Activated CD4-positive, CD25-positive, alpha-beta regulatory T cell (primary cell): ENCODE measurements around the gene CTNNA2.

Experiments
- DNase-seq, 4 experiments: peaks; one replicate each; lab custom pipeline; 2025; lab: John Stamatoyannopoulos, UW

CTNNA2 gene

DNA sequence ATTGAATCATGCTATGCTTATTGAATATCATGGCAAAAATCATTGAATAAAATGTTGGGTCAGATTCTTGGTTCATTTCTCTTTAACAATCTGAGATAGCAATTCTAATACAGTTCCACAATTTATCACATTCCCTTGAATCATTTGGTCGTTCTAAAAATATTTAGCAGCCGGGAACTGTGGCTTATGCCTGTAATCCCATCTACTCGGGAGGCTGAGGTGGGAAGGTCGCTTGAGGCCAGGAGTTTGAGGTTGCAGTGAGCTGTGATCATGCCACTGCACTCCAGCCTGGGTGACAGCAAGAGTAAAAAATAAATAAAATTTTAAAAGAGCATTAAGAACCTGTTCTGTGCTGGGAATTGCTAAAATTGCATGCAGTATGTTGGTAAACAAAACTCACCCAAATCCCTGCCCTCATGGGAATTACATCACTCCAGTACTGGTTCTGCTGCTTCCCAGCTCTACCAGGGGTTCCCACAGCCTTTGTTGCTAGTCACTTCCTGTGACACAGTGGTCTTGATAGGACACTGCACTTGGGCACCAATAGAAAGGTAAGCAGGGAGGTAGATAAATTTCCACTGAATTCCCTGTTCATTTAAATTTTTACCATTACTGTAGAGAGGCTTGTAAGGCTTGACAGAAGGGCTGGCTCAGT, 200.4 kb downstream of the CTNNA2 start:
- no peak for DNase-seq

GRCh38 chr2:79714283-79714682, 201.4 kb downstream of the CTNNA2 start:
- no peak for DNase-seq

GRCh38 chr2:79715338-79715737, 202.5 kb downstream of the CTNNA2 start:
- DNase-seq = no peak

- no peak for DNase-seq
Measured at GRCh38 chr2:79716266-79716665, 203.4 kb downstream of the CTNNA2 start.

- DNase-seq = no peak
Measured at GRCh38 chr2:79717364-79718007, 204.6 kb downstream of the CTNNA2 start.

DNA sequence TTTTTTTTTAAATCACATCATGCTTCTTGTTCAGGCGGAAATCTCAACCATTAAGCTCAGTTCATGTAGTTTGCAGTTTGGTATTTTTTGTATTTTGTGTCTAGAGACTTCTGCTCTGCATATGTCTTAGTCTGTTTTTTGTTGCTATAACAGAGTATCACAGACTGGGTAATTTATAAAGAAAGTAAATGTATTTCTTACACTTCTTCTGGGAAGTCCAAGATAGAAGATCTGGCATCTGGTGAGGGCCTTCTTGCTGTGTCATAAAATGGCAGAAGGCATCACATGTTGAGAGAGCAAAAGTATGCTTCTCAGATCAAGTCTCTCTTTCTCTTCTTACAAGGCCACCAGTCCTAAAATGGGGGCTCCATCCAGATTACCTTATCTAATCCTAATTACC, 208.2 kb downstream of the CTNNA2 start:
- no peak for DNase-seq

- no peak for DNase-seq
Measured at GRCh38 chr2:79721966-79722365, 209.1 kb downstream of the CTNNA2 start.

DNA sequence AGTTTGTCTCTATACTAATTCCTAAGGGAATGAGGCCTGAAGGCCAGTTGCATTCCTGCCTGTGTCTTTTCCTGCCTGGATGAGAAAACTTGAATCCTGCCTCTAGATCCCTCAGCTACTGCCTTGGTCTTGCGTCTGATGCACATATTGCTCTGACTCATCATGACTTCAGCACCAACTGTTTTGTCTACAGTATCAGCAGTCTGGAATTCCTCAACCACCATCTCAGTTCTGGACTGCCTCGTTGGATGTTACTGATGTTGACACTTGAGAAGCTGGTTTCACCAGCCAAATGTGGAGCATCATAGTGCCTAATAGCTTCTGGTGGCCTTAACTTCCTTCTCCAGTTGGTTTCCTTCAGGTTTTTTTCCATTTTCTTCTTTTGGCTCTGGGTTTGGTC, 211.0 kb downstream of the CTNNA2 start:
- no peak for DNase-seq

- DNase-seq = no peak
Measured at GRCh38 chr2:79729532-79729931, 216.7 kb downstream of the CTNNA2 start.

- DNase-seq = no peak
Measured at GRCh38 chr2:79734518-79734917, 221.7 kb downstream of the CTNNA2 start.

DNA sequence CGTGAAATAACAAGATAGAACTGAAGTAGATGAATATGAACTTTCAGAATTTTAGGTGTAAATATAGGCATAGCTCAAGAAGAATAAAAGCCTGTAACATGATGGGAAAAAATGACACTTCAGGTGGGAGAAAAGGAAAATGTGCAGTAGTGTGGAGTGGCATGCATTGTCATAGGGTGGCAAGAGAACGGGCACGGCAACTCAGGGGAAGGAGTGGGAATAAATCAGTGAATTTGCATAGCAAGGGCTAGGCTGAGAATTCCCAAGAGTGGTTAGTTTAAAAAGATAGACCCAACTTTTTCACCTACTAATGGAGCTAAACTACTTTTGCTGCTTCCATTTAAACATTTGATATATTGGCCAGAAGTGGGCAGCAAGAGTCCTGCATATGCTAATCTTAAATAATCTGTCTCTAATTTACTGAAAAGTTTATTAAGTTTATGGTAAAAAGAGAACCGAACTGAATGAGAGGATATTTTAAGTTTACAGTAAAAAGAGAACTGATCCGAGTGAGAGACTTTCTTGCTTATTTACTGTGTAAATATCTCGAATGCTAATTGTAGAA, 228.1 kb downstream of the CTNNA2 start:
- no peak for DNase-seq

GRCh38 chr2:79750321-79750720, 237.5 kb downstream of the CTNNA2 start:
- DNase-seq = no peak

- no peak for DNase-seq
Measured at GRCh38 chr2:79757526-79757925, 244.7 kb downstream of the CTNNA2 start.

DNA sequence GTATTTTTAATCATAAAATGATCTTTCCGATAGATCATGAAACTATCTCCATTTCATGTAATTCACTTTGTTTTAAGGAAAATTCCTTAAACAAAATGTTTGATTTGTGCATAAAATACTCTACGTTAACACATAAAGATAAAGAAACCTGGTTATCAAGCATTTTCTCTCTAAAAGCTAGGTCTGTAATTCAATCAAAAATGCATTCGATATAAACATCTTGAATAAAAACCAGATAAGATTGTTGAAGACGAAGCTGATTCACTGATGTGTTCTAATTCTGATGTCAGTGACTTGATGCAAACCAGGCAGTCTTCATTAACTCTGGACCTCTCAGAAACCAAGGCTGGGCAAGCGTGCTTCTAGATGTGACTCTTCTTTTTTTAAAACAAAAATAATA, 245.2 kb downstream of the CTNNA2 start:
- no peak for DNase-seq

DNA sequence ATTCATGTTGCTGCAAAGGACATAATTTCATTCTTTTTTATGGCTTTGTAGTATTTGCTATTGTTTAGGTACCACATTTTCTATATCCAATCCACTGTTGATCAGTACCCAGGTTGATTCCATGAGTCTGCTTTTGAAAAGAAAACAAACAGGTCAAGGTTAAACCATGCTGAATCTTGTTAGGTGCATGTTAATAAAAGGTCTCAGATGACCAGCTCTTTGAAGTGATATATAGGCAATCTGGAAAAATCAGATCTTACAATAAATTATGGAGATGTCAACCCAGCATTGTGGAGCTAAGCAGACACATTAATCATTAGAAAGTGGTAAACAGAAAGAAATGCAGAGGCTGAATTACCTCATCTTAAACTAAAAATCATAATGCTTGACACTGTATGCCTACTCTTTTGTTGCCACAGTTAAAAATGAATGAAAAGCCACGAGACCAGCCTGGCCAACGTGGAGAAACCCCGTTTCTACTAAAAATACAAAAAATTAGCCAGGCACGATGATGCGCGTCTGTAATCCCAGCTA, 246.0 kb downstream of the CTNNA2 start:
- no peak for DNase-seq

GRCh38 chr2:79770926-79771325, 258.1 kb downstream of the CTNNA2 start:
- no peak for DNase-seq

GRCh38 chr2:79771493-79771892, 258.6 kb downstream of the CTNNA2 start:
- DNase-seq = no peak

GRCh38 chr2:79774016-79774415, 261.2 kb downstream of the CTNNA2 start:
- DNase-seq = no peak

GRCh38 chr2:79776461-79776860, 263.6 kb downstream of the CTNNA2 start:
- no peak for DNase-seq

- DNase-seq = no peak
Measured at GRCh38 chr2:79780781-79781180, 267.9 kb downstream of the CTNNA2 start.

- DNase-seq = no peak
Measured at GRCh38 chr2:79782576-79783452, 270.0 kb downstream of the CTNNA2 start.

GRCh38 chr2:79788952-79789651, 276.3 kb downstream of the CTNNA2 start:
- no peak for DNase-seq
